Neural progenitor cell (in vitro differentiated cells): ENCODE measurements around the gene PEX6.

ENCODE experiments used
- CTCF ChIP-seq: fragments of 200-600 bp; sonication (generic); IDR thresholded peaks from 2 replicates; pipeline ENCODE4 v1.5.1; 2017; ENCODE audit warnings: antibody characterized with exemption, mild to moderate bottlenecking
- EZH2 ChIP-seq: fragments of 200-600 bp; sonication (generic); IDR thresholded peaks from 2 replicates; pipeline ENCODE4 v1.6.1; 2017; ENCODE audit warnings: antibody characterized with exemption, mild to moderate bottlenecking, moderate library complexity

GRCh38 chr6:42968783-42969182 lies 10.2 kb downstream of the PEX6 start:
- TF ChIP-seq CTCF (no peak), EZH2 (no peak)
